Measurements from ENCODE around the gene OR6S1. TPM values are rescaled to one million over a fixed set of nuclear protein-coding genes. Genes with fewer than 3 reads are reported as not detected.

Gene OR6S1
- total and polyA plus RNA-seq, 2 of the 8 experiments (the other 6 are each of a cell fraction or from before 2014, with no cell fraction given) = not detected

DNA sequence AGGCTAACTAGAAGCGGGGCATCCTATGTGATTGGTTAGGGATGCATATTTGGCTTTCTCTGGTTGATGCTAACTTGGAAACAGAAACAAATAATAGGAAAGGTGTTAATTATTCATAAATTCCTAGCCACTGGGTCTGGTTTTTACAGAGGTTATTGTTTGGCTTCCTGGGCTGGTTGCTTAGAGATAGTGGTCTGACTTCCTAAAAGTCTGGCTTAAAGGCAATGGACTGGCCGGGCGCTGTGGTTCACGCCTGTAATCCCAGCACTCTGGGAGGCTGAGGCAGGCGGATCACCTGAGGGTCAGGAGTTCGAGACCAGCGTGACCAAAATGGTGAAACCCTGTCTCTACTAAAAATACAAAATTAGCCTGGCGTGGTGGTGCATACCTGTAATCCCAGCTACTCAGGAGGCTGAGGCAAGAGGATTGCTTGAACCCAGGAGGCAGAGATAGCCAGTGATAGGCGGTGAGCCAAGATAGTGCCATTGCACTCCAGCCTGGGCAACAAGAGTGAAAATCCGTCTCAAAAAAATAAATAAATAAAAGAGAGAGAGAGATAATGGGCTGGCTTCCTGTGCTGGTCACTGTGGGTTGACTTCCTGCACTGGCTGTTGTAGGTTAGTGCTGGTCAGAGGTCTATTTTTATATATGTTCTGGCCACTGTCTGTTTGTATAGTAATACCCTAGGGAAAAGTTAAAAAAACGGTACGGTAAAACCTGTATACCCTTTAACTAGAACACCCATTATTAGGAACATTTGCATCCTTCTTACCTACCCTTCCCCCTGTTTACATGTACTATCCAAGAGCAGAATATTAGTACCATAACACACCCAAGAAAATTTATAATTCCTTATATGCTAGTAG lies 24.1 kb downstream of the OR6S1 start:
- H3K4me3 ChIP-seq (ENCODE audit: extremely low read depth in 1 of 4, insufficient read depth in 2 of 4, low read depth in 3 of 4, low read length in 4 of 4) = no peak overlapping the region
- no peaks in the 10 kb centered on the region for H3K36me3 ChIP-seq (ENCODE audit: control insufficient read depth in 2 of 4, insufficient read depth in 4 of 4, low read length in 3 of 4)
- H3K23me2 ChIP-seq (ENCODE audit: low read depth, low read length) = peaks cover 4% of the 10 kb centered on the region
- H2BK15ac ChIP-seq (ENCODE audit: low read length) = no peak overlapping the region
- H4K5ac ChIP-seq (ENCODE audit: insufficient read length, low read depth, low read length) = no peak overlapping the region
- no peak overlapping the region for H3K9ac ChIP-seq (replicated peaks in 1 of 4; ENCODE audit: extremely low read depth in 1 of 4, low read depth in 3 of 4, low read length in 3 of 4)
- H2BK120ac ChIP-seq (replicated peaks; ENCODE audit: low read depth, low read length) = no peak overlapping the region
- WGBS, 2 experiments (ENCODE audit: extremely low coverage in 1 of 2, insufficient coverage in 1 of 2, insufficient read length in 1 of 2, insufficient replicate concordance in 2 of 2, low coverage in 1 of 2, low lambda C conversion rate in 2 of 2, missing lambda C conversion rate in 1 of 2) = 92% methylated on average over 12 of the region's 12 CpGs; no CpG with 5 or more reads in 1 of the 2 experiments
- H2BK12ac ChIP-seq (ENCODE audit: low read depth, low read length) = no peak overlapping the region
- H3K79me1 ChIP-seq (ENCODE audit: low read depth, low read length) = no peaks in the 10 kb centered on the region
- no peak overlapping the region for H3K56ac ChIP-seq (replicated peaks; ENCODE audit: insufficient read length, low read depth, low read length)
- no peak for FAIRE-seq
- H3K4ac ChIP-seq (replicated peaks; ENCODE audit: insufficient read length, low read depth, low read length) = no peak overlapping the region
- H3K27me3 ChIP-seq (replicated peaks in 1 of 4; ENCODE audit: control insufficient read depth in 3 of 4, extremely low read depth in 1 of 4, insufficient read depth in 3 of 4, low read length in 3 of 4) = no peaks in the 10 kb centered on the region
- no peak overlapping the region for H3K4me2 ChIP-seq (ENCODE audit: insufficient read depth in 1 of 2, low read depth in 2 of 2, low read length in 2 of 2)
- H3K79me2 ChIP-seq (ENCODE audit: control insufficient read depth in 1 of 2, insufficient read depth in 2 of 2, low read length in 2 of 2) = no peaks in the 10 kb centered on the region
- H4K8ac ChIP-seq (ENCODE audit: extremely low read depth, insufficient read depth, low read length) = no peak overlapping the region
- no peak overlapping the region for H2BK5ac ChIP-seq (ENCODE audit: low read depth, low read length)
- H4K91ac ChIP-seq (replicated peaks; ENCODE audit: insufficient read length, low read length) = no peak overlapping the region
- no peaks in the 10 kb centered on the region for H4K20me1 ChIP-seq (replicated peaks in 1 of 2; ENCODE audit: control insufficient read depth in 1 of 2, insufficient read depth in 2 of 2, low read length in 2 of 2)
- no peak overlapping the region for H3K18ac ChIP-seq (ENCODE audit: extremely low read depth, low read length)
- no peak for DNase-seq (ENCODE audit: low read depth in 1 of 2, low spot score in 2 of 2)
- CTCF ChIA-PET (ENCODE audit: partially characterized antibody) = interaction anchor here (1.0 kb wide), 1 partner anchor 8 kb away, joined by 3 read pairs; no protein-coding TSS in a partner anchor
- H3K23ac ChIP-seq (ENCODE audit: insufficient read length) = no peak overlapping the region
- H3K9me3 ChIP-seq (ENCODE audit: insufficient read depth in 2 of 2, low read depth in 1 of 2, low read length in 1 of 2) = no peaks in the 10 kb centered on the region
- no peak overlapping the region for H2AFZ ChIP-seq (ENCODE audit: low read length)
- no peak overlapping the region for H2BK20ac ChIP-seq (ENCODE audit: low read length)
- no peak overlapping the region for H2AK5ac ChIP-seq (ENCODE audit: low read depth, low read length)
- H3K27ac ChIP-seq (ENCODE audit: low read depth, low read length) = no peak overlapping the region
- H3K4me1 ChIP-seq (replicated peaks in 1 of 4; ENCODE audit: control insufficient read depth in 3 of 4, insufficient read depth in 4 of 4, low read length in 3 of 4) = no peaks in the 10 kb centered on the region; a peak in 1 of 7 replicates
- no peak overlapping the region for H3K14ac ChIP-seq (ENCODE audit: insufficient read length)
- POLR2A ChIA-PET (ENCODE audit: partially characterized antibody) = no interaction called here
- no peak for TF ChIP-seq KDM1A (IDR thresholded peaks at IDR 0.05; ENCODE audit: borderline replicate concordance, low read length)
- TF ChIP-seq, protein P1, sequence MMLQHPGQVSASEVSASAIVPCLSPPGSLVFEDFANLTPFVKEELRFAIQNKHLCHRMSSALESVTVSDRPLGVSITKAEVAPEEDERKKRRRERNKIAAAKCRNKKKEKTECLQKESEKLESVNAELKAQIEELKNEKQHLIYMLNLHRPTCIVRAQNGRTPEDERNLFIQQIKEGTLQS (IDR thresholded peaks at IDR 0.05; ENCODE audit: insufficient read depth, low read depth, low read length) = no peak
